Stimulated activated CD8-positive, alpha-beta memory T cell treated with anti-CD3 and anti-CD28 coated beads, Interleukin-7, amount 100 ng/mL, for 1 hour (primary cell): ENCODE measurements around the gene POP7.

Experiments
- DNase-seq, 2 donors: peaks; one replicate each; pipeline ENCODE4 v3.0.0-alpha.2; 2020; ENCODE audit warnings: low read depth in 2 of 2

POP7 gene

GRCh38 chr7:100726996-100727761, 21.3 kb downstream of the POP7 start:
- no peak for DNase-seq

GRCh38 chr7:100728196-100728595, 22.3 kb downstream of the POP7 start:
- no peak for DNase-seq

GRCh38 chr7:100730136-100730800, 24.3 kb downstream of the POP7 start:
- DNase-seq = no peak

- no peak for DNase-seq
Measured at GRCh38 chr7:100731937-100732636, 26.2 kb downstream of the POP7 start.

- no peak for DNase-seq
Measured at GRCh38 chr7:100735730-100736129, 29.8 kb downstream of the POP7 start.

- DNase-seq = no peak
Measured at GRCh38 chr7:100736671-100737070, 30.8 kb downstream of the POP7 start.

- no peak for DNase-seq
Measured at GRCh38 chr7:100739934-100740333, 34.0 kb downstream of the POP7 start.

- no peak for DNase-seq
Measured at GRCh38 chr7:100744605-100745004, 38.7 kb downstream of the POP7 start.

GRCh38 chr7:100745184-100745583, 39.3 kb downstream of the POP7 start:
- DNase-seq = no peak

GRCh38 chr7:100752994-100753393, 47.1 kb downstream of the POP7 start:
- DNase-seq = no peak

- DNase-seq = no peak
Measured at GRCh38 chr7:100753750-100754149, 47.8 kb downstream of the POP7 start.
